Mammary epithelial cell (primary cell): ENCODE measurements around the gene SEMA6A.

Experiments used
- EZH2 ChIP-seq: IDR thresholded peaks from 2 replicates; pipeline ENCODE4 v1.6.1; 2012; ENCODE audit warnings: low read length, inconsistent platforms, borderline replicate concordance
- TF ChIP-seq, protein P1 (sequence below), 2 donors: IDR thresholded peaks in 1 of 2; conservative IDR thresholded peaks in 1 of 2; 2 replicates each; pipeline ENCODE4 v1.5.1; 2011 to 2012; ENCODE audit warnings: inconsistent platforms in 2 of 2, low read length in 2 of 2, mild to moderate bottlenecking in 2 of 2, control low read depth in 1 of 2, low read depth in 1 of 2; ENCODE audit not compliant: insufficient read depth in 1 of 2; ENCODE audit errors: extremely low read depth in 1 of 2

DNA sequence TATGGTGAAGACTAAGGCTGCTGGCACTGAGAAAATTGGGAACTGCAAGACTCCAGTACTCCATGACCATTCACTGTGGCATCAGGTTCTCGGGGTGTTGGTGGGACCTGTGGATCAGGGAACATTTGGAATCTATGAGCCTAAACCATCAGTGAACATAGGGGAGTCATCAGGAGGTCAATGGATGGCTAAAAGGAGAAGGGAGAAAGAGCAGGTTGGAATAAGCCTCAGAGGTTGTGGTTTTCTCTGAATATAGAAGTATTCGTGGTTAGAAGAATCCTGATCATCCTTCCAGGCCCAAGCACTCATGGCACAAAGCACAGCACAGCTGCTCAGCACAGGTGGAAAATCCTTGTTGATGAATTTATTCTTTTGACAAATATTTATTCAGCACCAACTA, 156.6 kb downstream of the SEMA6A start:
- TF ChIP-seq, protein P1, sequence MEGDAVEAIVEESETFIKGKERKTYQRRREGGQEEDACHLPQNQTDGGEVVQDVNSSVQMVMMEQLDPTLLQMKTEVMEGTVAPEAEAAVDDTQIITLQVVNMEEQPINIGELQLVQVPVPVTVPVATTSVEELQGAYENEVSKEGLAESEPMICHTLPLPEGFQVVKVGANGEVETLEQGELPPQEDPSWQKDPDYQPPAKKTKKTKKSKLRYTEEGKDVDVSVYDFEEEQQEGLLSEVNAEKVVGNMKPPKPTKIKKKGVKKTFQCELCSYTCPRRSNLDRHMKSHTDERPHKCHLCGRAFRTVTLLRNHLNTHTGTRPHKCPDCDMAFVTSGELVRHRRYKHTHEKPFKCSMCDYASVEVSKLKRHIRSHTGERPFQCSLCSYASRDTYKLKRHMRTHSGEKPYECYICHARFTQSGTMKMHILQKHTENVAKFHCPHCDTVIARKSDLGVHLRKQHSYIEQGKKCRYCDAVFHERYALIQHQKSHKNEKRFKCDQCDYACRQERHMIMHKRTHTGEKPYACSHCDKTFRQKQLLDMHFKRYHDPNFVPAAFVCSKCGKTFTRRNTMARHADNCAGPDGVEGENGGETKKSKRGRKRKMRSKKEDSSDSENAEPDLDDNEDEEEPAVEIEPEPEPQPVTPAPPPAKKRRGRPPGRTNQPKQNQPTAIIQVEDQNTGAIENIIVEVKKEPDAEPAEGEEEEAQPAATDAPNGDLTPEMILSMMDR (conservative IDR thresholded peaks at IDR 0.05 in 1 of 2, IDR thresholded peaks at IDR 0.05 in 1 of 2; ENCODE audit: extremely low read depth in 1 of 2, insufficient read depth in 1 of 2, low read depth in 1 of 2, low read length in 2 of 2), result no peak
- no peak for TF ChIP-seq EZH2
